Smooth muscle cell of the brain vasculature (primary cell): ENCODE measurements around the gene CNIH3.

Experiments
- DNase-seq: peaks from one replicate; pipeline ENCODE4 v3.0.0-alpha.2; 2012; ENCODE audit warnings: low read depth, low spot score

Gene CNIH3

GRCh38 chr1:224743608-224744164 lies 127.6 kb downstream of the CNIH3 start:
- DNase-seq: no peak

- no peak for DNase-seq
Observed at GRCh38 chr1:224744521-224744920, 128.4 kb downstream of the CNIH3 start.

GRCh38 chr1:224745394-224745793 lies 129.3 kb downstream of the CNIH3 start:
- DNase-seq: no peak

GRCh38 chr1:224745924-224746323 lies 129.8 kb downstream of the CNIH3 start:
- no peak for DNase-seq

GRCh38 chr1:224747578-224747977 lies 131.5 kb downstream of the CNIH3 start:
- no peak for DNase-seq

GRCh38 chr1:224749916-224750315 lies 133.8 kb downstream of the CNIH3 start:
- DNase-seq: no peak

GRCh38 chr1:224751624-224752311 lies 135.7 kb downstream of the CNIH3 start:
- DNase-seq: no peak

GRCh38 chr1:224753491-224753890 lies 137.4 kb downstream of the CNIH3 start:
- no peak for DNase-seq

- no peak for DNase-seq
Observed at GRCh38 chr1:224755586-224755985, 139.5 kb downstream of the CNIH3 start.

- DNase-seq: no peak
Observed at GRCh38 chr1:224757508-224757907, 141.4 kb downstream of the CNIH3 start.

- DNase-seq: no peak
Observed at GRCh38 chr1:224759135-224759534, 143.0 kb downstream of the CNIH3 start.

GRCh38 chr1:224759681-224760091 lies 143.6 kb downstream of the CNIH3 start:
- no peak for DNase-seq

- DNase-seq: no peak
Observed at GRCh38 chr1:224760163-224760562, 144.0 kb downstream of the CNIH3 start.

GRCh38 chr1:224761245-224761644 lies 145.1 kb downstream of the CNIH3 start:
- DNase-seq: no peak

GRCh38 chr1:224762046-224762445 lies 145.9 kb downstream of the CNIH3 start:
- DNase-seq: no peak

- DNase-seq: no peak
Observed at GRCh38 chr1:224762701-224763100, 146.6 kb downstream of the CNIH3 start.

GRCh38 chr1:224763126-224763775 lies 147.1 kb downstream of the CNIH3 start:
- no peak for DNase-seq

- no peak for DNase-seq
Observed at GRCh38 chr1:224766266-224766665, 150.1 kb downstream of the CNIH3 start.

- DNase-seq: no peak
Observed at GRCh38 chr1:224767031-224767430, 150.9 kb downstream of the CNIH3 start.

- no peak for DNase-seq
Observed at GRCh38 chr1:224767676-224768075, 151.6 kb downstream of the CNIH3 start.

GRCh38 chr1:224768971-224769370 lies 152.9 kb downstream of the CNIH3 start:
- DNase-seq: no peak

GRCh38 chr1:224769452-224770335 lies 153.6 kb downstream of the CNIH3 start:
- no peak for DNase-seq
